ENCODE data around the gene STUB1. TPM values are rescaled to one million over a fixed set of nuclear protein-coding genes. Genes with fewer than 3 reads are reported as not detected.

Gene STUB1
- total RNA-seq, 1 experiment from 2014 or later = 135 TPM

Other genes starting within 250 kb of the STUB1 start
- gene CAPN15, start 152.7 kb upstream of the STUB1 start, total RNA-seq (2022; extraction: Qiagen RNA extraction; ENCODE audit: low read depth) = 30.2 to 84.8 TPM (median 76.9 TPM) in 5 replicates
- gene PRR35, start 120.0 kb upstream of the STUB1 start, total RNA-seq (2022; extraction: Qiagen RNA extraction; ENCODE audit: low read depth) = 0.11 to 0.20 TPM (median 0.13 TPM) in 4 of 5 replicates, not detected in the other
- 0.14 to 0.32 TPM (median 0.19 TPM) in 5 replicates for gene NHLRC4, start 113.4 kb upstream of the STUB1 start, total RNA-seq (2022; extraction: Qiagen RNA extraction; ENCODE audit: low read depth)
- 18.4 to 44.1 TPM (median 36.7 TPM) in 5 replicates for gene PIGQ, start 110.4 kb upstream of the STUB1 start, total RNA-seq (2022; extraction: Qiagen RNA extraction; ENCODE audit: low read depth)
- 9.9 to 20.9 TPM (median 20.2 TPM) in 5 replicates for gene RAB40C, start 90.3 kb upstream of the STUB1 start, total RNA-seq (2022; extraction: Qiagen RNA extraction; ENCODE audit: low read depth)
- gene WFIKKN1, start 49.4 kb upstream of the STUB1 start, total RNA-seq (2022; extraction: Qiagen RNA extraction; ENCODE audit: low read depth) = 0.18 to 0.26 TPM (median 0.22 TPM) in 4 of 5 replicates, not detected in the other
- gene METTL26, start 44.1 kb upstream of the STUB1 start, total RNA-seq (2022; extraction: Qiagen RNA extraction; ENCODE audit: low read depth) = 71.6 to 145 TPM (median 132 TPM) in 5 replicates
- gene MCRIP2, start 38.6 kb upstream of the STUB1 start, total RNA-seq (2022; extraction: Qiagen RNA extraction; ENCODE audit: low read depth) = 17.9 to 45.8 TPM (median 40.4 TPM) in 5 replicates
- gene WDR90, start 31.0 kb upstream of the STUB1 start, total RNA-seq (2022; extraction: Qiagen RNA extraction; ENCODE audit: low read depth) = 13.9 to 34.9 TPM (median 26.8 TPM) in 5 replicates
- 44.9 to 111 TPM (median 98.0 TPM) in 5 replicates for gene RHOT2, start 12.3 kb upstream of the STUB1 start, total RNA-seq (2022; extraction: Qiagen RNA extraction; ENCODE audit: low read depth)
- 0.34 to 1.8 TPM (median 1.4 TPM) in 5 replicates for gene RHBDL1, start 4.7 kb upstream of the STUB1 start, total RNA-seq (2022; extraction: Qiagen RNA extraction; ENCODE audit: low read depth)
- gene JMJD8, start 3.9 kb downstream of the STUB1 start, total RNA-seq (2022; extraction: Qiagen RNA extraction; ENCODE audit: low read depth) = 55.5 to 80.8 TPM (median 78.9 TPM) in 5 replicates
- 2.9 to 7.7 TPM (median 6.7 TPM) in 5 replicates for gene WDR24, start 10.0 kb downstream of the STUB1 start, total RNA-seq (2022; extraction: Qiagen RNA extraction; ENCODE audit: low read depth)
- gene FBXL16, start 25.4 kb downstream of the STUB1 start, total RNA-seq (2022; extraction: Qiagen RNA extraction; ENCODE audit: low read depth) = 3.5 to 8.1 TPM (median 7.5 TPM) in 5 replicates
- gene METRN, start 34.7 kb downstream of the STUB1 start, total RNA-seq (2022; extraction: Qiagen RNA extraction; ENCODE audit: low read depth) = 66.1 to 229 TPM (median 200 TPM) in 5 replicates
- gene ANTKMT, start 40.7 kb downstream of the STUB1 start, total RNA-seq (2022; extraction: Qiagen RNA extraction; ENCODE audit: low read depth) = 25.7 to 66.6 TPM (median 52.1 TPM) in 5 replicates
- 4.1 to 7.1 TPM (median 6.2 TPM) in 5 replicates for gene CCDC78, start 46.0 kb downstream of the STUB1 start, total RNA-seq (2022; extraction: Qiagen RNA extraction; ENCODE audit: low read depth)
- gene HAGHL, start 46.7 kb downstream of the STUB1 start, total RNA-seq (2022; extraction: Qiagen RNA extraction; ENCODE audit: low read depth) = 14.3 to 23.8 TPM (median 18.4 TPM) in 5 replicates
- 16.4 to 29.7 TPM (median 25.3 TPM) in 5 replicates for gene CIAO3, start 60.6 kb downstream of the STUB1 start, total RNA-seq (2022; extraction: Qiagen RNA extraction; ENCODE audit: low read depth)
- gene MSLN, start 80.3 kb downstream of the STUB1 start, total RNA-seq (2022; extraction: Qiagen RNA extraction; ENCODE audit: low read depth) = 2.4 to 4.2 TPM (median 3.2 TPM) in 5 replicates
- 28.5 to 57.2 TPM (median 55.7 TPM) in 5 replicates for gene RPUSD1, start 108.0 kb downstream of the STUB1 start, total RNA-seq (2022; extraction: Qiagen RNA extraction; ENCODE audit: low read depth)
- 9.9 to 37.8 TPM (median 24.1 TPM) in 5 replicates for gene CHTF18, start 108.2 kb downstream of the STUB1 start, total RNA-seq (2022; extraction: Qiagen RNA extraction; ENCODE audit: low read depth)
- not detected in 5 replicates for gene GNG13, start 120.3 kb downstream of the STUB1 start, total RNA-seq (2022; extraction: Qiagen RNA extraction; ENCODE audit: low read depth)

All from A549 treated with ZK216348 at 1 μM for 4 hours (cell line).